WERI-Rb-1 (cell line): Measurements from ENCODE around the gene GATAD2B.
"Not testable (repeated sequence)": the region's sequence is repeated elsewhere in the genome, so short reads cannot be mapped to it uniquely, and the experiment has no call there.

Source experiments
- DNase-seq: peaks from one replicate; pipeline ENCODE4 v3.0.0-alpha.2; 2020
- H3K27ac ChIP-seq: fragments of 250-450 bp; sonication (Bioruptor Pico); 2 replicates; pipeline ENCODE4 v1.5.1; 2020; ENCODE audit warnings: mild to moderate bottlenecking, moderate library complexity
- H3K27me3 ChIP-seq: fragments of 250-450 bp; sonication (Bioruptor Pico); 2 replicates; pipeline ENCODE4 v1.5.1; 2021; ENCODE audit warnings: mild to moderate bottlenecking, low read depth, moderate library complexity; ENCODE audit not compliant: insufficient read depth, severe bottlenecking
- H3K36me3 ChIP-seq: fragments of 250-450 bp; sonication (Bioruptor Pico); 2 replicates; pipeline ENCODE4 v1.5.1; 2020; ENCODE audit warnings: mild to moderate bottlenecking, moderate library complexity
- H3K4me3 ChIP-seq: 2 replicates; pipeline ENCODE4 v1.5.1; 2011; ENCODE audit warnings: low read depth, mild to moderate bottlenecking, control low read depth, low read length
- H3K9me3 ChIP-seq: fragments of 250-450 bp; sonication (Bioruptor Pico); 2 replicates; pipeline ENCODE4 v1.5.1; 2021; ENCODE audit warnings: mild to moderate bottlenecking, moderate library complexity; ENCODE audit not compliant: severe bottlenecking
- CTCF ChIP-seq: IDR thresholded peaks from 2 replicates; pipeline ENCODE4 v1.5.1; 2011; ENCODE audit warnings: low read depth, mild to moderate bottlenecking, control low read depth, inconsistent platforms, low read length

The GATAD2B gene

GRCh38 chr1:153841463-153841994 lies 81.2 kb downstream of the GATAD2B start:
- no peak for TF ChIP-seq CTCF
- no peak overlapping the region for H3K4me3 ChIP-seq
- no peak for DNase-seq
- no peaks in the 10 kb centered on the region for H3K27me3 ChIP-seq
- H3K36me3 ChIP-seq = peaks cover 12% of the 10 kb centered on the region
- no peak overlapping the region for H3K27ac ChIP-seq
- no peaks in the 10 kb centered on the region for H3K9me3 ChIP-seq

- not testable (repeated sequence) for H3K27ac ChIP-seq, H3K27me3 ChIP-seq, DNase-seq, H3K4me3 ChIP-seq, H3K9me3 ChIP-seq
- H3K36me3 ChIP-seq = peaks cover 10% of the 10 kb centered on the region
Observed at GRCh38 chr1:153840774-153841173, 82.0 kb downstream of the GATAD2B start.

- DNase-seq, H3K9me3 ChIP-seq, H3K27ac ChIP-seq, H3K27me3 ChIP-seq, H3K4me3 ChIP-seq: not testable (repeated sequence)
- peaks cover 37% of the 10 kb centered on the region for H3K36me3 ChIP-seq
Observed at GRCh38 chr1:153833968-153834367, 88.8 kb downstream of the GATAD2B start.

- no peak for TF ChIP-seq CTCF
- Histone ChIP-seq H3K27ac (no peak overlapping the region), H3K36me3 (peaks cover 40% of the 10 kb centered on the region), H3K27me3 (no peaks in the 10 kb centered on the region), H3K9me3 (no peaks in the 10 kb centered on the region), H3K4me3 (no peak overlapping the region)
- DNase-seq = no peak
Observed at GRCh38 chr1:153833171-153833570, 89.6 kb downstream of the GATAD2B start.

GRCh38 chr1:153832293-153832692 lies 90.5 kb downstream of the GATAD2B start:
- H3K9me3 ChIP-seq = no peaks in the 10 kb centered on the region
- no peak overlapping the region for H3K4me3 ChIP-seq
- no peaks in the 10 kb centered on the region for H3K27me3 ChIP-seq
- DNase-seq = no peak
- no peak overlapping the region for H3K27ac ChIP-seq
- TF ChIP-seq CTCF = no peak
- H3K36me3 ChIP-seq = peaks cover 49% of the 10 kb centered on the region

- peaks cover 59% of the 10 kb centered on the region for H3K36me3 ChIP-seq
- DNase-seq = no peak
- no peaks in the 10 kb centered on the region for H3K27me3 ChIP-seq
- no peak overlapping the region for H3K27ac ChIP-seq
- no peaks in the 10 kb centered on the region for H3K9me3 ChIP-seq
- no peak for TF ChIP-seq CTCF
- H3K4me3 ChIP-seq = no peak overlapping the region
Observed at GRCh38 chr1:153831026-153831425, 91.7 kb downstream of the GATAD2B start.
